SK-N-SH treated with all-trans-retinoic acid at 6 μM for 48 hours (cell line): ENCODE measurements around the gene IL10RA.

Experiments used
- ATAC-seq: fragments of 200-7000 bp; cut with Tn5 transposase; 3 replicates; pipeline ENCODE4 v1.9.1; 2020; ENCODE audit warnings: mild to moderate bottlenecking, moderate library complexity
- ARNTL ChIP-seq: fragments of 450-650 bp; formaldehyde crosslinking; IDR thresholded peaks from 2 replicates; pipeline ENCODE4 v1.5.0; 2020; ENCODE audit warnings: low read depth, mild to moderate bottlenecking, moderate library complexity, borderline replicate concordance
- CSDC2 ChIP-seq: fragments of 250-450 bp; sonication (Bioruptor Pico); IDR thresholded peaks from 2 replicates; pipeline ENCODE4 v1.5.0; 2020; ENCODE audit warnings: mild to moderate bottlenecking, moderate library complexity
- ESRRG ChIP-seq: fragments of 250-450 bp; sonication (Bioruptor Pico); IDR thresholded peaks from 2 replicates; pipeline ENCODE4 v1.6.1; 2021; ENCODE audit warnings: mild to moderate bottlenecking
- GLIS3 ChIP-seq: fragments of 250-450 bp; sonication (Bioruptor Pico); IDR thresholded peaks from 2 replicates; pipeline ENCODE4 v1.5.0; 2020; ENCODE audit warnings: mild to moderate bottlenecking, moderate library complexity
- ISL1 ChIP-seq: fragments of 250-450 bp; sonication (Bioruptor Pico); IDR thresholded peaks from 2 replicates; pipeline ENCODE4 v2.1.2; 2022; ENCODE audit warnings: mild to moderate bottlenecking, moderate library complexity
- OSR1 ChIP-seq: fragments of 250-450 bp; sonication (Bioruptor Pico); IDR thresholded peaks from 2 replicates; pipeline ENCODE4 v1.8.0; 2022; ENCODE audit warnings: moderate library complexity, mild to moderate bottlenecking, inconsistent platforms
- PPARA ChIP-seq: fragments of 250-450 bp; sonication (Bioruptor Pico); IDR thresholded peaks from 2 replicates; pipeline ENCODE4 v1.5.0; 2020; ENCODE audit warnings: mild to moderate bottlenecking, borderline replicate concordance
- RARB ChIP-seq: fragments of 250-450 bp; sonication (Bioruptor Pico); IDR thresholded peaks from 2 replicates; pipeline ENCODE4 v1.8.0; 2021; ENCODE audit warnings: mild to moderate bottlenecking, moderate library complexity
- SNAI2 ChIP-seq: fragments of 250-450 bp; sonication (Bioruptor Pico); IDR thresholded peaks from 2 replicates; pipeline ENCODE4 v1.5.0; 2020; ENCODE audit warnings: mild to moderate bottlenecking, moderate library complexity
- TCF4 ChIP-seq: fragments of 250-450 bp; sonication (Bioruptor Pico); IDR thresholded peaks from 2 replicates; pipeline ENCODE4 v1.8.0; 2021; ENCODE audit warnings: mild to moderate bottlenecking, moderate library complexity, borderline replicate concordance
- TOX ChIP-seq: fragments of 250-450 bp; sonication (Bioruptor Pico); IDR thresholded peaks from 2 replicates; pipeline ENCODE4 v1.8.0; 2021; ENCODE audit warnings: mild to moderate bottlenecking, moderate library complexity, borderline replicate concordance
- ZC3H10 ChIP-seq: fragments of 250-450 bp; sonication (Bioruptor Pico); IDR thresholded peaks from 2 replicates; pipeline ENCODE4 v1.5.1; 2021; ENCODE audit warnings: mild to moderate bottlenecking, moderate library complexity
- ZFP3 ChIP-seq: fragments of 250-450 bp; sonication (Bioruptor Pico); IDR thresholded peaks from 2 replicates; pipeline ENCODE4 v1.5.0; 2020; ENCODE audit warnings: mild to moderate bottlenecking, moderate library complexity
- ZFP30 ChIP-seq: fragments of 450-650 bp; formaldehyde crosslinking; IDR thresholded peaks from 2 replicates; pipeline ENCODE4 v1.5.0; 2022; ENCODE audit warnings: mild to moderate bottlenecking, moderate library complexity
- ZNF70 ChIP-seq: fragments of 450-650 bp; formaldehyde crosslinking; IDR thresholded peaks from 2 replicates; pipeline ENCODE4 v1.5.0; 2020; ENCODE audit warnings: mild to moderate bottlenecking, moderate library complexity
- TF ChIP-seq, protein P1 (sequence below): fragments of 250-450 bp; sonication (Bioruptor Pico); IDR thresholded peaks from 2 replicates; pipeline ENCODE4 v1.5.0; 2020; ENCODE audit warnings: mild to moderate bottlenecking, moderate library complexity
- TF ChIP-seq, protein P2 (sequence below): fragments of 250-450 bp; sonication (Bioruptor Pico); IDR thresholded peaks from 2 replicates; pipeline ENCODE4 v1.5.1; 2021; ENCODE audit warnings: mild to moderate bottlenecking, moderate library complexity
- TF ChIP-seq, protein P3 (sequence below): fragments of 250-450 bp; sonication (Bioruptor Pico); IDR thresholded peaks from 2 replicates; pipeline ENCODE4 v1.8.0; 2020; ENCODE audit warnings: mild to moderate bottlenecking, moderate library complexity, borderline replicate concordance
- TF ChIP-seq, protein P4 (sequence below): fragments of 250-450 bp; sonication (Bioruptor Pico); IDR thresholded peaks from 2 replicates; pipeline ENCODE4 v1.5.1; 2020; ENCODE audit warnings: low read depth, mild to moderate bottlenecking, moderate library complexity

IL10RA gene

DNA sequence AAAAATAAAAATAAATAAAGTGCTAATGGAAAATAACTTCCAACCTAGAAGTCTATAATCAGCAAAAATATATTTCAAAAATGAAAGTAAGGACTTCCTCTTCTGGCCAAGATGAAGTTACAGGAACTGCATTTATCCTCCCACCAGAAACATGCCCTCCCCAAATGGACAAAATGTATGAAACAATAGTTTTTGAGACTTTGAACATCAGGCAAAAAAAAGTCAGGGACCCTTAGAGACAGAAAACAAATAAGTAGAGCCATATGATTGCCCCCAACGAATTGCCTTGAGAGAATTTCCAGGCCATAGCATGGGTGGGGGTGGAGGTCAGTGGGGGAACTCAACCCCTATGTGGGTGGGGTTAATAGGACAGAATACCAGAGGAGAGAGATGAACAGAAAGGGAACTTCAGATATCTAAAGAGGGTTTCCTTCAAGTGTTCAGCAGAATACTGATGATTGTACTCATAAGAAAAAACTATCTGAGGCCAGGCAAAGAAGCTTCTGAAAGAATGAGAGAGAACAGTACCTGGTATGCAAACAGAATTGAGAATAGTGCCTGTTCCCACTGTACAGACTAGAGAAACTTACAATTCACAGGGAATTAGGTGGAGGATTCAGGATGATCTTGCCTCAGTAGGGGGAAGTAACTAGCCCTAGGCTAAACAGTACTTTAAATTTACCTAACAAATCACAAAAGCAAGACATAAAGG, 26.6 kb upstream of the IL10RA start:
- ATAC-seq, result no peak
- TF ChIP-seq CSDC2, result no peak
- no peak for TF ChIP-seq ZFP3 (CRISPR knock-in tag)
- TF ChIP-seq RARB (CRISPR knock-in tag), result no peak
- TF ChIP-seq, protein P1, sequence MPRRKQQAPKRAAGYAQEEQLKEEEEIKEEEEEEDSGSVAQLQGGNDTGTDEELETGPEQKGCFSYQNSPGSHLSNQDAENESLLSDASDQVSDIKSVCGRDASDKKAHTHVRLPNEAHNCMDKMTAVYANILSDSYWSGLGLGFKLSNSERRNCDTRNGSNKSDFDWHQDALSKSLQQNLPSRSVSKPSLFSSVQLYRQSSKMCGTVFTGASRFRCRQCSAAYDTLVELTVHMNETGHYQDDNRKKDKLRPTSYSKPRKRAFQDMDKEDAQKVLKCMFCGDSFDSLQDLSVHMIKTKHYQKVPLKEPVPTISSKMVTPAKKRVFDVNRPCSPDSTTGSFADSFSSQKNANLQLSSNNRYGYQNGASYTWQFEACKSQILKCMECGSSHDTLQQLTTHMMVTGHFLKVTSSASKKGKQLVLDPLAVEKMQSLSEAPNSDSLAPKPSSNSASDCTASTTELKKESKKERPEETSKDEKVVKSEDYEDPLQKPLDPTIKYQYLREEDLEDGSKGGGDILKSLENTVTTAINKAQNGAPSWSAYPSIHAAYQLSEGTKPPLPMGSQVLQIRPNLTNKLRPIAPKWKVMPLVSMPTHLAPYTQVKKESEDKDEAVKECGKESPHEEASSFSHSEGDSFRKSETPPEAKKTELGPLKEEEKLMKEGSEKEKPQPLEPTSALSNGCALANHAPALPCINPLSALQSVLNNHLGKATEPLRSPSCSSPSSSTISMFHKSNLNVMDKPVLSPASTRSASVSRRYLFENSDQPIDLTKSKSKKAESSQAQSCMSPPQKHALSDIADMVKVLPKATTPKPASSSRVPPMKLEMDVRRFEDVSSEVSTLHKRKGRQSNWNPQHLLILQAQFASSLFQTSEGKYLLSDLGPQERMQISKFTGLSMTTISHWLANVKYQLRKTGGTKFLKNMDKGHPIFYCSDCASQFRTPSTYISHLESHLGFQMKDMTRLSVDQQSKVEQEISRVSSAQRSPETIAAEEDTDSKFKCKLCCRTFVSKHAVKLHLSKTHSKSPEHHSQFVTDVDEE (CRISPR knock-in tag), result no peak
- no peak for TF ChIP-seq ZFP30
- TF ChIP-seq TOX (CRISPR knock-in tag), result no peak
- no peak for TF ChIP-seq SNAI2 (CRISPR knock-in tag)
- TF ChIP-seq, protein P2, sequence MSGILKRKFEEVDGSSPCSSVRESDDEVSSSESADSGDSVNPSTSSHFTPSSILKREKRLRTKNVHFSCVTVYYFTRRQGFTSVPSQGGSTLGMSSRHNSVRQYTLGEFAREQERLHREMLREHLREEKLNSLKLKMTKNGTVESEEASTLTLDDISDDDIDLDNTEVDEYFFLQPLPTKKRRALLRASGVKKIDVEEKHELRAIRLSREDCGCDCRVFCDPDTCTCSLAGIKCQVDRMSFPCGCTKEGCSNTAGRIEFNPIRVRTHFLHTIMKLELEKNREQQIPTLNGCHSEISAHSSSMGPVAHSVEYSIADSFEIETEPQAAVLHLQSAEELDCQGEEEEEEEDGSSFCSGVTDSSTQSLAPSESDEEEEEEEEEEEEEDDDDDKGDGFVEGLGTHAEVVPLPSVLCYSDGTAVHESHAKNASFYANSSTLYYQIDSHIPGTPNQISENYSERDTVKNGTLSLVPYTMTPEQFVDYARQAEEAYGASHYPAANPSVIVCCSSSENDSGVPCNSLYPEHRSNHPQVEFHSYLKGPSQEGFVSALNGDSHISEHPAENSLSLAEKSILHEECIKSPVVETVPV, result no peak
- no peak for TF ChIP-seq ZC3H10 (CRISPR knock-in tag)
- TF ChIP-seq ESRRG, result no peak
- no peak for TF ChIP-seq ISL1
- TF ChIP-seq GLIS3, result no peak
- TF ChIP-seq, protein P3, sequence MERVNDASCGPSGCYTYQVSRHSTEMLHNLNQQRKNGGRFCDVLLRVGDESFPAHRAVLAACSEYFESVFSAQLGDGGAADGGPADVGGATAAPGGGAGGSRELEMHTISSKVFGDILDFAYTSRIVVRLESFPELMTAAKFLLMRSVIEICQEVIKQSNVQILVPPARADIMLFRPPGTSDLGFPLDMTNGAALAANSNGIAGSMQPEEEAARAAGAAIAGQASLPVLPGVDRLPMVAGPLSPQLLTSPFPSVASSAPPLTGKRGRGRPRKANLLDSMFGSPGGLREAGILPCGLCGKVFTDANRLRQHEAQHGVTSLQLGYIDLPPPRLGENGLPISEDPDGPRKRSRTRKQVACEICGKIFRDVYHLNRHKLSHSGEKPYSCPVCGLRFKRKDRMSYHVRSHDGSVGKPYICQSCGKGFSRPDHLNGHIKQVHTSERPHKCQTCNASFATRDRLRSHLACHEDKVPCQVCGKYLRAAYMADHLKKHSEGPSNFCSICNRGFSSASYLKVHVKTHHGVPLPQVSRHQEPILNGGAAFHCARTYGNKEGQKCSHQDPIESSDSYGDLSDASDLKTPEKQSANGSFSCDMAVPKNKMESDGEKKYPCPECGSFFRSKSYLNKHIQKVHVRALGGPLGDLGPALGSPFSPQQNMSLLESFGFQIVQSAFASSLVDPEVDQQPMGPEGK, result no peak

DNA sequence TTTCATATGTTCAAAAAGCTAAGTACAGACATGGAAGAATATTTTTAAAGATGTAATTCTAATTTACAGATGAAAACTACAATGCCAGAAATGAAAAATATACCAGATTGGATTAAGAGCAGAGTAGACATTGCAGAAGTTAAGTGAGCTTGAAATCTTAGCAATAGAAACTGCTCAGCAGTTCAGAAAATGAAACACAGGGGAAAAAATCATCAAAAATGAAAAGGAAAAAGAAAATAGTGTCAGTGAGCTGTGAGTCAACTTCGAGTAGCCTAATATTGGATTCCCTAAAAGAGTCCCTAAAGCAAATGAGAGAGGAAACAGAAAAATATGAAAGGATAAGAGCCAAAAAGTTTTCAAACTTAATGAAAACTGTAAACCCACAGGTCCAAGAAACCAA, 25.8 kb upstream of the IL10RA start:
- no peak for TF ChIP-seq ISL1
- TF ChIP-seq, protein P4, sequence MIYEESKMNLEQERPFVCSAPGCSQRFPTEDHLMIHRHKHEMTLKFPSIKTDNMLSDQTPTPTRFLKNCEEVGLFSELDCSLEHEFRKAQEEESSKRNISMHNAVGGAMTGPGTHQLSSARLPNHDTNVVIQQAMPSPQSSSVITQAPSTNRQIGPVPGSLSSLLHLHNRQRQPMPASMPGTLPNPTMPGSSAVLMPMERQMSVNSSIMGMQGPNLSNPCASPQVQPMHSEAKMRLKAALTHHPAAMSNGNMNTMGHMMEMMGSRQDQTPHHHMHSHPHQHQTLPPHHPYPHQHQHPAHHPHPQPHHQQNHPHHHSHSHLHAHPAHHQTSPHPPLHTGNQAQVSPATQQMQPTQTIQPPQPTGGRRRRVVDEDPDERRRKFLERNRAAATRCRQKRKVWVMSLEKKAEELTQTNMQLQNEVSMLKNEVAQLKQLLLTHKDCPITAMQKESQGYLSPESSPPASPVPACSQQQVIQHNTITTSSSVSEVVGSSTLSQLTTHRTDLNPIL (CRISPR knock-in tag), result no peak
- ATAC-seq, result no peak

DNA sequence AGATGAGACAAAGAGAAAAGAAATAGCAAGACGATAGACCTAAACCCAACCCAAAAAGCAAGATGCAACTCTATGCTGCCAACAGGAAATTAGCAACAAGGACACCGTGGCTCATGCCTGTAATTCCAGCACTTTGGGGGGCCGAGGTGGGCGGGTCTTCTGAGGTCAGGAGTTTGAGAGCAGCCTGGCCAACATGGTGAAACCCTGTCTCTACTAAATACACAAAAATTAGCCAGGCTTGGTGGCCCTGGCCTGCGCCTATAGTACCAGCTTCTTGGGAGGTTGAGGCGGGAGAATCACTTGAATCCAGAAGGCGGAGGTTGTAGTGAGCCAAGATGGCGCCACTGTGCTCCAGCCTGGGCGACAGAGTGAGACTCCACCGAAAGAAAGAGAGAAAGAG, 24.3 kb upstream of the IL10RA start:
- TF ChIP-seq OSR1 (CRISPR knock-in tag) (no peak), SNAI2 (CRISPR knock-in tag) (no peak), PPARA (no peak), RARB (CRISPR knock-in tag) (no peak), TOX (CRISPR knock-in tag) (no peak), TCF4 (CRISPR knock-in tag) (no peak)
- TF ChIP-seq, protein P2, result no peak
- ATAC-seq, result no peak

DNA sequence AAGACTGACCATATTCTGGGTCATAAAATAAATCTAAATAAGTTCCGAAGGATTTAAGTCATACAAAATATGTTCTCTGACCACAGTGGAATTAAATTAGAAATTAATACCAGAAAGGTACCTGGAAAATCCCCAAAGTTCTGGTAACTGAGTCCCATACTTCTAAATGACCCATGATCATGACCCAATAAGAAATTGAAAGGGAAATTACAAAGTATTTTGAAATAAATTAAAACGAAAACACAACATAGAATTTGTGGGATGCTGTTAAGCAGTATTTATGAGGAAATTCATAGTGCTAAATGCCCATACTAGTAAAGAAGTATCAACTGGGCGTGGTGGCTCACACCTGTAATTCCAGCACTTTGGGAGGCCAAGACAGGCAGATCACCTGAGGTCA, 23.4 kb upstream of the IL10RA start:
- ATAC-seq, result no peak
- TF ChIP-seq TOX (CRISPR knock-in tag), result no peak
- TF ChIP-seq ZFP3 (CRISPR knock-in tag), result no peak
- no peak for TF ChIP-seq SNAI2 (CRISPR knock-in tag)
- no peak for TF ChIP-seq CSDC2
- no peak for TF ChIP-seq ARNTL (CRISPR knock-in tag)
- TF ChIP-seq OSR1 (CRISPR knock-in tag), result no peak
- TF ChIP-seq RARB (CRISPR knock-in tag), result no peak
- TF ChIP-seq, protein P3, result no peak
- TF ChIP-seq ESRRG, result no peak
- TF ChIP-seq, protein P1 (CRISPR knock-in tag), result no peak
- no peak for TF ChIP-seq ZNF70 (CRISPR knock-in tag)
